Osteoblast (primary cell): ENCODE data around the gene CNKSR2. TPM values are rescaled to one million over a fixed set of nuclear protein-coding genes. Genes with fewer than 3 reads are reported as not detected.
"Not testable (repeated sequence)": the region's sequence is repeated elsewhere in the genome, so short reads cannot be mapped to it uniquely, and the experiment has no call there.

Experiments
- DNase-seq: peaks from one replicate; pipeline ENCODE4 v3.0.0; 2011; ENCODE audit warnings: low spot score, mixed read lengths; ENCODE audit not compliant: insufficient read length; ENCODE audit errors: missing footprints
- H2AFZ ChIP-seq: 2 replicates; pipeline ENCODE4 v1.6.0; 2011; ENCODE audit warnings: mild to moderate bottlenecking, low read length
- H3K27ac ChIP-seq: 2 replicates; pipeline ENCODE4 v1.5.1; 2011; ENCODE audit warnings: mild to moderate bottlenecking, low read depth, low read length, moderate library complexity
- H3K27me3 ChIP-seq: 2 replicates; pipeline ENCODE4 v1.6.0; 2012; ENCODE audit warnings: mild to moderate bottlenecking, control low read depth, inconsistent platforms, low read length, moderate library complexity; ENCODE audit not compliant: insufficient read depth
- H3K36me3 ChIP-seq: 2 replicates; pipeline ENCODE4 v1.5.1; 2011; ENCODE audit warnings: mild to moderate bottlenecking, low read length, control low read depth, moderate library complexity; ENCODE audit not compliant: insufficient read depth
- H3K4me1 ChIP-seq: 2 replicates; pipeline ENCODE4 v1.5.1; 2011; ENCODE audit warnings: mild to moderate bottlenecking, low read length, control low read depth, moderate library complexity; ENCODE audit not compliant: insufficient read depth
- H3K4me2 ChIP-seq: 2 replicates; pipeline ENCODE4 v1.6.0; 2011; ENCODE audit warnings: mild to moderate bottlenecking, low read length; ENCODE audit not compliant: insufficient read depth
- H3K4me3 ChIP-seq: fragments of 200-600 bp; sonication (generic); 3 replicates; pipeline ENCODE4 v1.5.1; 2012; ENCODE audit warnings: mild to moderate bottlenecking, low read length, inconsistent platforms; ENCODE audit not compliant: insufficient read depth
- H3K79me2 ChIP-seq: 2 replicates; pipeline ENCODE4 v1.6.0; 2012; ENCODE audit warnings: mild to moderate bottlenecking, low read length, control low read depth, inconsistent platforms; ENCODE audit not compliant: insufficient read depth
- H3K9me3 ChIP-seq: 2 replicates; pipeline ENCODE4 v1.5.1; 2011; ENCODE audit warnings: low read depth, low read length, control low read depth
- H4K20me1 ChIP-seq: 2 replicates; pipeline ENCODE4 v1.6.0; 2012; ENCODE audit warnings: mild to moderate bottlenecking, low read length, control low read depth; ENCODE audit not compliant: insufficient read depth
- CTCF ChIP-seq: IDR thresholded peaks from 2 replicates; pipeline ENCODE4 v1.5.1; 2011; ENCODE audit warnings: mild to moderate bottlenecking, low read depth, low read length, moderate library complexity; ENCODE audit errors: extremely low read depth
- total RNA-seq: library from RNA; depleted of rRNA; stranded (reverse); fragments of >200 nt; gene quantifications from 2 replicates; pipeline ENCODE4 v1.2.3, GENCODE V29; 2012

The CNKSR2 gene
- total RNA-seq, 1 donor: 1.8 TPM

GRCh38 chrX:21481761-21482160, 107.5 kb downstream of the CNKSR2 start:
- no peaks in the 10 kb centered on the region for H3K9me3 ChIP-seq
- H3K4me1 ChIP-seq: no peaks in the 10 kb centered on the region
- no peak overlapping the region for H3K4me3 ChIP-seq
- no peak for TF ChIP-seq CTCF
- no peak for DNase-seq
- no peak overlapping the region for H2AFZ ChIP-seq
- no peak overlapping the region for H3K27ac ChIP-seq
- no peaks in the 10 kb centered on the region for H4K20me1 ChIP-seq
- H3K4me2 ChIP-seq: no peak overlapping the region
- no peaks in the 10 kb centered on the region for H3K27me3 ChIP-seq
- H3K36me3 ChIP-seq: no peaks in the 10 kb centered on the region
- no peaks in the 10 kb centered on the region for H3K79me2 ChIP-seq

- not testable (repeated sequence) for DNase-seq, H3K36me3 ChIP-seq, H3K9me3 ChIP-seq, H2AFZ ChIP-seq, H3K27ac ChIP-seq, H4K20me1 ChIP-seq, H3K4me3 ChIP-seq, H3K4me2 ChIP-seq, H3K79me2 ChIP-seq, H3K4me1 ChIP-seq, H3K27me3 ChIP-seq
These were observed 109.8 kb downstream of the CNKSR2 start for GRCh38 chrX:21484051-21484450.

- Histone ChIP-seq H2AFZ (no peak overlapping the region), H3K4me3 (no peak overlapping the region), H3K4me2 (no peak overlapping the region), H3K27me3 (no peaks in the 10 kb centered on the region), H3K4me1 (no peaks in the 10 kb centered on the region), H3K36me3 (no peaks in the 10 kb centered on the region), H3K79me2 (no peaks in the 10 kb centered on the region), H3K9me3 (no peaks in the 10 kb centered on the region), H3K27ac (no peak overlapping the region), H4K20me1 (no peaks in the 10 kb centered on the region)
- no peak for DNase-seq
- no peak for TF ChIP-seq CTCF
These were observed 113.6 kb downstream of the CNKSR2 start for GRCh38 chrX:21487832-21488231.

GRCh38 chrX:21490341-21490740, 116.1 kb downstream of the CNKSR2 start:
- TF ChIP-seq CTCF: no peak
- H3K79me2 ChIP-seq: no peaks in the 10 kb centered on the region
- no peaks in the 10 kb centered on the region for H3K9me3 ChIP-seq
- no peak overlapping the region for H3K4me2 ChIP-seq
- no peak for DNase-seq
- H3K4me3 ChIP-seq: no peak overlapping the region
- no peaks in the 10 kb centered on the region for H4K20me1 ChIP-seq
- no peak overlapping the region for H3K27ac ChIP-seq
- H3K4me1 ChIP-seq: no peaks in the 10 kb centered on the region
- H2AFZ ChIP-seq: no peak overlapping the region
- H3K27me3 ChIP-seq: no peaks in the 10 kb centered on the region
- H3K36me3 ChIP-seq: no peaks in the 10 kb centered on the region
